Smooth muscle cell (in vitro differentiated cells): ENCODE results near the gene SIX1. TPM values are rescaled to one million over a fixed set of nuclear protein-coding genes. Genes with fewer than 3 reads are reported as not detected.

Experiments
- DNase-seq: peaks from one replicate; lab custom pipeline; 2025; ENCODE audit not compliant: unreplicated experiment; lab: John Stamatoyannopoulos, UW
- H2AFZ ChIP-seq: fragments of 200-600 bp; sonication (generic); 2 replicates; pipeline ENCODE4 v1.6.0; 2016; ENCODE audit warnings: antibody characterized with exemption, low read depth, mild to moderate bottlenecking
- H3F3A ChIP-seq: fragments of 200-600 bp; sonication (generic); 2 replicates; pipeline ENCODE4 v1.6.0; 2017; ENCODE audit warnings: antibody characterized with exemption, low read depth
- H3K27ac ChIP-seq: fragments of 200-600 bp; sonication (generic); 2 replicates; pipeline ENCODE4 v1.5.1; 2016; ENCODE audit warnings: low read depth, mild to moderate bottlenecking
- H3K27me3 ChIP-seq: fragments of 200-600 bp; sonication (generic); 2 replicates; pipeline ENCODE4 v1.6.1; 2016; ENCODE audit warnings: low read depth, mild to moderate bottlenecking
- H3K36me3 ChIP-seq: fragments of 200-600 bp; sonication (generic); 2 replicates; pipeline ENCODE4 v1.5.1; 2016; ENCODE audit warnings: low read depth
- H3K4me1 ChIP-seq: fragments of 200-600 bp; sonication (generic); 2 replicates; pipeline ENCODE4 v1.5.1; 2016; ENCODE audit warnings: low read depth
- H3K4me2 ChIP-seq: fragments of 200-600 bp; sonication (generic); 2 replicates; pipeline ENCODE4 v1.6.0; 2016; ENCODE audit warnings: mild to moderate bottlenecking
- H3K4me3 ChIP-seq: fragments of 200-600 bp; sonication (generic); 2 replicates; pipeline ENCODE4 v1.5.1; 2016; ENCODE audit warnings: mild to moderate bottlenecking
- H3K79me2 ChIP-seq: fragments of 200-600 bp; sonication (generic); 2 replicates; pipeline ENCODE4 v1.6.0; 2016; ENCODE audit warnings: low read depth, mild to moderate bottlenecking
- H3K9ac ChIP-seq: fragments of 200-600 bp; sonication (generic); 2 replicates; pipeline ENCODE4 v1.6.0; 2016; ENCODE audit warnings: low read depth
- H3K9me3 ChIP-seq: fragments of 200-600 bp; sonication (generic); replicated peaks from 2 replicates; pipeline ENCODE4 v1.5.1; 2016; ENCODE audit warnings: low read depth
- H4K20me1 ChIP-seq: fragments of 200-600 bp; sonication (generic); 2 replicates; pipeline ENCODE4 v1.6.0; 2016; ENCODE audit warnings: low read depth
- CTCF ChIP-seq: fragments of 200-600 bp; sonication (generic); IDR thresholded peaks from 2 replicates; pipeline ENCODE4 v1.5.1; 2017; ENCODE audit warnings: borderline replicate concordance, mild to moderate bottlenecking, antibody characterized with exemption; ENCODE audit not compliant: insufficient read depth, poor library complexity, severe bottlenecking
- WGBS: methylation state at CpG from one replicate; pipeline ENCODE4 v1.1.7; 2016; ENCODE audit warnings: low lambda C conversion rate; 5-methylcytosine and 5-hydroxymethylcytosine counted together
- polyA plus RNA-seq: library from polyadenylated mRNA; unstranded; fragments of >200 nt; fragmentation: Nextera tagmentation; extraction: Ambion mirVana; gene quantifications from 2 replicates; pipeline ENCODE4 v1.2.1, GENCODE V29; 2016
- total RNA-seq: library from RNA; depleted of rRNA; stranded (reverse); fragments of >200 nt; gene quantifications from 2 replicates; pipeline ENCODE4 v1.2.3, GENCODE V29; 2014

Gene SIX1
- total and polyA plus RNA-seq, 2 experiments from 2014 or later, result not detected

GRCh38 chr14:60686865-60687264, 37.6 kb upstream of the SIX1 start:
- no peak overlapping the region for H3K27ac ChIP-seq
- no peaks in the 10 kb centered on the region for H3K79me2 ChIP-seq
- H3F3A ChIP-seq, result no peaks in the 10 kb centered on the region
- no peaks in the 10 kb centered on the region for H3K36me3 ChIP-seq
- H3K9ac ChIP-seq, result no peak overlapping the region
- no peaks in the 10 kb centered on the region for H4K20me1 ChIP-seq
- no peak for TF ChIP-seq CTCF
- H3K4me3 ChIP-seq, result no peak overlapping the region
- H3K4me2 ChIP-seq, result no peak overlapping the region
- H3K27me3 ChIP-seq, result no peaks in the 10 kb centered on the region
- no peaks in the 10 kb centered on the region for H3K9me3 ChIP-seq
- no peak for DNase-seq
- H3K4me1 ChIP-seq, result no peaks in the 10 kb centered on the region
- H2AFZ ChIP-seq, result no peak overlapping the region

- 68% methylated on average over 2 of the region's 2 CpGs for WGBS
- Histone ChIP-seq H3K27me3 (no peaks in the 10 kb centered on the region), H3F3A (no peaks in the 10 kb centered on the region), H4K20me1 (no peaks in the 10 kb centered on the region), H3K9ac (no peak overlapping the region), H3K36me3 (no peaks in the 10 kb centered on the region), H3K9me3 (no peaks in the 10 kb centered on the region), H3K4me2 (no peak overlapping the region), H3K4me3 (no peak overlapping the region), H2AFZ (no peak overlapping the region), H3K79me2 (no peaks in the 10 kb centered on the region), H3K27ac (no peak overlapping the region), H3K4me1 (peaks cover 8% of the 10 kb centered on the region)
- DNase-seq, result no peak
- TF ChIP-seq CTCF, result no peak
These were observed 34.9 kb upstream of the SIX1 start for GRCh38 chr14:60684203-60684602.

- Histone ChIP-seq H3K27me3 (no peaks in the 10 kb centered on the region), H3K27ac (no peak overlapping the region), H3K4me2 (no peak overlapping the region), H3K36me3 (no peaks in the 10 kb centered on the region), H4K20me1 (no peaks in the 10 kb centered on the region), H3K4me3 (no peak overlapping the region), H2AFZ (no peak overlapping the region), H3F3A (no peaks in the 10 kb centered on the region), H3K9me3 (no peaks in the 10 kb centered on the region), H3K9ac (no peak overlapping the region), H3K4me1 (peaks cover 8% of the 10 kb centered on the region), H3K79me2 (no peaks in the 10 kb centered on the region)
- no peak for TF ChIP-seq CTCF
- DNase-seq, result no peak
These were observed 32.0 kb upstream of the SIX1 start for GRCh38 chr14:60681271-60681670.

GRCh38 chr14:60680511-60680910, 31.2 kb upstream of the SIX1 start:
- WGBS, result 87% methylated on average over 3 of the region's 3 CpGs
- H3K9me3 ChIP-seq, result no peaks in the 10 kb centered on the region
- H2AFZ ChIP-seq, result no peak overlapping the region
- H3K36me3 ChIP-seq, result no peaks in the 10 kb centered on the region
- H3K27ac ChIP-seq, result no peak overlapping the region
- no peaks in the 10 kb centered on the region for H3K79me2 ChIP-seq
- H3K27me3 ChIP-seq, result no peaks in the 10 kb centered on the region
- no peak for DNase-seq
- peaks cover 8% of the 10 kb centered on the region for H3K4me1 ChIP-seq
- H3K9ac ChIP-seq, result no peak overlapping the region
- no peaks in the 10 kb centered on the region for H3F3A ChIP-seq
- no peaks in the 10 kb centered on the region for H4K20me1 ChIP-seq
- H3K4me2 ChIP-seq, result no peak overlapping the region
- no peak for TF ChIP-seq CTCF
- no peak overlapping the region for H3K4me3 ChIP-seq
